ENCODE measurements around the gene PLCB2.

PLCB2 gene

GRCh38 chr15:40266828-40267304 lies 40.9 kb downstream of the PLCB2 start:
- DNase-seq, result no peak

DNA sequence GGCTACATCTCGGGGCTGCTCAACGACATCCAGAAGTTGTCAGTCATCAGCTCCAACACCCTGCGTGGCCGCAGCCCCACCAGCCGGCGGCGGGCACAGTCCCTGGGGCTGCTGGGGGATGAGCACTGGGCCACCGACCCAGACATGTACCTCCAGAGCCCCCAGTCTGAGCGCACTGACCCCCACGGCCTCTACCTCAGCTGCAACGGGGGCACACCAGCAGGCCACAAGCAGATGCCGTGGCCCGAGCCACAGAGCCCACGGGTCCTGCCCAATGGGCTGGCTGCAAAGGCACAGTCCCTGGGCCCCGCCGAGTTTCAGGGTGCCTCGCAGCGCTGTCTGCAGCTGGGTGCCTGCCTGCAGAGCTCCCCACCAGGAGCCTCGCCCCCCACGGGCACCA lies 41.9 kb downstream of the PLCB2 start:
- DNase-seq, result no peak

DNA sequence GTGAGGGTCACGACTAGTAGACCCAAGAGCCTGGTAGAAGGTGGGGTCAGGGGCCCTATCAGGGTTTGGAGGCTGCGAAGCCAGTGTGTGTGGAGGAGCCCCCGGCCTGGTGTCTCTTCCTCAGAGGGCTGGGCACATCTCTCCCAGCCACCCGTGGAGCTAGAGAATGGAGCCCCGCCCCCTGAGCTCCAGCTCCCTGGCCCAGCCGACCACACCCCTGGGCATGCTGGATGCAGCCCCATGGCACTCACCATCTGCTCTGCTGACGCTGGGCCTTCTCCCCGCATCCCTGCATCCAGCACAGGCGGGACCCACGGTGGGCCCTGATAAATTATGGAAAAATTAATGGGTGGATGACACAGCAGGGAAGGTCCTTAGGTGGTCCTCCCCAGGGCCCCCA lies 42.4 kb downstream of the PLCB2 start:
- DNase-seq, result no peak

DNA sequence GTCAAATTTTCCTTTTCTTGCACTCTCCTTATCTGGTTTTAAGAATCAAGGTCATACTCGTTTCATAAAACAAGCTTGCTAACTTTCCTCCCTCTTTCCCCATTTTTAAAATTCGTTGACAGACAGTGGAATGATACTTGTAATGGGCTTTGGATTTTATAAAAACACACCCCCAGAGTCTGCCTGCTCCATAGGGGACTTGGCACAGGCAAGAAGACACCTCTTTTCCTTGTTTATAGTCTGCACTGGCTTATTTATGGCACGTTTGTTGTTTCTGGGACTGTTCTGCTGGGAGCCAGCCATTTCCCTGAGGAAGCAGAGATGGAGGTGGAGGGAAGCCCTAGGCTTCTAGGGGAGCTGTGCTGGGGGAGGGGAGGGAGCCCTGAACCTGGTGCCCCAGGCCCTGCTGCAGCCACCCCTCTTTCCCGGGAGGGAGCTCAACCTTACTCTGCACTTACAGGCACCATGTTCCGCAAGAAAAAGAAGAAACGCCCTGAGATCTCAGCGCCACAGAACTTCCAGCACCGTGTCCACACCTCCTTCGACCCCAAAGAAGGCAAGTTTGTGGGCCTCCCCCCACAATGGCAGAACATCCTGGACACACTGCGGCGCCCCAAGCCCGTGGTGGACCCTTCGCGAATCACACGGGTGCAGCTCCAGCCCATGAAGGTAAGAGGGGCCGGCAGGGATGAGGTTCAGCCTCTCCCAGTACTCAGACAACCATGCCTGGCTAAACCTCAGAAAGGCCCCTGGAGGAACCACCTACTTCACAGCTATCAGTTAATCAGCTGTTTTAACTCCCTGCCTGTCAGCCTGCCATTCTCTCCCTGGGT lies 43.2 kb downstream of the PLCB2 start:
- DNase-seq, result no peak

GRCh38 chr15:40263024-40263754 lies 44.5 kb downstream of the PLCB2 start:
- no peak for DNase-seq

GRCh38 chr15:40259021-40259420 lies 48.7 kb downstream of the PLCB2 start:
- DNase-seq, result no peak

DNA sequence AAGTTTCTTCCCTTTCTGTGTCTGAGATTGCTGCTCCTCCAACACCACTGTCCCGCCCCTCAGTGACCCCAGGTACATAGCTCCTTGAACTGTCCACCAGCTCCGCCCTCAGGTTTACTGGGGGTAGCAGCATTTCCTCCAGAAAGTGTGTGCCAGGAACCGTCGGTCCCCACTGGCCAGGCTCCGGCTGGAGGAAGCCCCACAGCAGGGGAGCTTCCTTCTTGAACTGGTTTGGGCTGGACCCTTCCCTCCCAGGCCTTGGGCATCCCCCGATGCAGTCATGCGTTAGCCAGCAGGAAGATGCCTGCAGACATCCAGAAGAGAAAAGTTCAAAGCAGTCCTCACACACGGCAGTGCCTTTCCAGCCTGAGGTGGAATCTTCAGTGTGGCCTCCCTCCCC lies 49.2 kb downstream of the PLCB2 start:
- DNase-seq, result no peak

DNA sequence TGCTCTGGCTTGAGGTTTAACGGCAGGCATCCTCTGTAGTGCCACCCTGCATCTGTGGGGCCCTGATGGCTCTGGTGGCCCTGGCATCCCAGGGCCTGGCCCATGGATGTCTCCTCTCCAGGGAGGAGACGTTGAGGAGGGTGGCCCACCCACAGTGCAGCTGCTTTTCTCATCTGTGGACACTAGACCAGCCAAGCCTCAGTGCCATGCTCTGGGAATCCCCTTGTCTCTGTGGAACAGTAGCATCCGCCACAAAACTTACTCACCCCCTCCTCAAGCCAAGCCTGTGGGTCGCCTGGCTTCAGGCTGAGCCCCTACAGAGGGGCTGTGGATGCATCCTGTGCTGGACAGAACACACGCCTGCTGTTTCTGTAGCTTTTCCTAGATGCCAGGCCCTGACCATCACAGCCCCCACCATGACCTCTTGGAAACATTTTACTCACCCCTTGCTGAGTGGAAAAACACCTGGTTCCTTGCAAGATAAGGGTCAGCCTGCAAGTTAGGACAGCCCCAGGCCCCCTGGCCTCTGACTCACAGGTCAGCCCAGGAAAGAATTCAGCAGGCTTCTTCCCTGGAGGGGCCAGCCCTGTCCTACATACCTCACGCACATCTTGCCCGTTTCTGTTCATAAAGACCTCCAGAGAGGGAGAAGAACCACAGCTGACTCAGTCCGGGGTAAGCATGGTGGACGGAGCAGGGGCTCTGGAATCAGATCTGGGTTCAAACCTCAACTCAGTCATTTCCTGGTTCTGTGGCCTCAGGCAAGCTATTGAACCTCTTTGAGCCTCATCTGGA lies 49.9 kb downstream of the PLCB2 start:
- DNase-seq, result no peak

DNA sequence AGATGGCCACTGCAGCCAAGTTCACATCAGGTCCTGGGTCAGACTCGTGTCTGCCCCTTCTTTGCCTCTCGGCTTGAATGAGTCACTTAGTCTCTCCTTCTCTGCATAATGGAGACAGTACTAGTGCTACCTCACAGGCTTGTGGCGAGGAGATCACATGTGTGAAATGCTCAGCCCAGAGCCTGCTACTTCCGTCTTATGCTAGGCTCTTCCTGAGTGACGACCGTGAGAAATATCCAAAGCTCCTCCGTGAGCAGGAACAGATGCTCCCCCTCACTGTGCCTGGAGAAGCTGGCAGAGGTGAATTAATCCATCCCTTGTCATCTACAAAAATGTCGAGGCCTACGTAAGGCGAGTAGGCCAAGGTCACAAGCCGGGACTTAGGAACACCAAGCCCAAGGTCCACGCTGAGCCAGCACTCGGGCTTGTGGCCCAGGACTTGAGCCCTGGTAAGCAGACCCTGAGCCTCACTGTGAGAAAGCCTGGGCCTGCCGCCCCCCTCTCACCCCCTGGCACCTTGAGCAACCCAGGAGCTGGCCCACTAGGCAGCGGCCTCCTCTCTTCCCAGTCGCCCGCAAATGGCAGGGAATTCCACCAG lies 51.0 kb downstream of the PLCB2 start:
- DNase-seq, result no peak

DNA sequence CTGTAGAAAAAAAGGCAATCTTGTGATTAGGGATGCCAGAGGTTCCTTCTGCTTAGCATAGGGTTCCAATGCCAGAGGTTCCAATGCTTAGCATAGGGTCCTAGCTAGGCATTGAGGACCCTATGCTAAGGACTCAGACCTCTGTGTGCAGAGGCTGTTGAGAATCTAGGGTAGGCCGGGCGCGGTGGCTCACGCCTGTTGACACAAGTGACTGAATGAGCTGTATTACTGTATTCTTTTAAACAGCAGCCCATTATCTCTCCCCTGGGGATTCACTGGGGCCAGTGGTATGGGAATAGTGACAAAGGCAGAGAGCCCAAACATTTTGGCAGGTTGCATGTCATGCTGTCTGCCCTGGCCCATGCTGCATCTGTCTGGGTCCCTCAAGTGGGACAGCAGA lies 52.7 kb downstream of the PLCB2 start:
- no peak for DNase-seq

- no peak for DNase-seq
Observed at GRCh38 chr15:40254452-40254851, 53.3 kb downstream of the PLCB2 start.

DNA sequence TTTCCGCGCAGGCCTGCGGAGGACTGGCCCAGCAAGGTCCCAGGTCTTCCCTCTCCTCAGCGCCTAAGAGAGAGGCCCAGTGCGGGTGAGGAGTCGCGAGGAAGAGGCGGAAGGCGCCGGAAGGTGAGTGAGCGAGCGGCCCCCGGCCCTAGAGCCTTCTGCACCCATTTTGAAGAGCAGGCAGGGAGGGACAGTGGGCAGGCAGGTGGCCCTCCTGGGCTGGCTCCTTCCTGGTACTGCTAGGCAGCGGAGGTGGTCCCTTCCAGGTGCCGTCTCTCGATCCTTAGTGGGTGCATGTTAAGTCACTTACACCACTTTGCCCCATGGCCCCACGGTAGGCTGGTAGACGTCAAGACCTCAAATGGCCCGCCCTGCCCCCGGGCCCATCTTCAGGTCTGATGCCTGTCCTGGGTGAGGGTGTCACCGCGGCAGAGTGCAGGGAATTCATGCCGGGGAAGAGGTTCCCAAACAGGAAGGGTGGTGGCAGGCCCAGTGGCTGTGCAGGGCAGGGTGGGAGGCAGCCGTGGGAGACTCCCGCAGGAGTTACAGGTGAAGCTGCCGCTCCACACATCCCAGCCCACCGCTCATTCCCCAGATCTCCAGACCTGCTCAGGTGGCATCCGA lies 54.5 kb downstream of the PLCB2 start:
- no peak for DNase-seq

DNA sequence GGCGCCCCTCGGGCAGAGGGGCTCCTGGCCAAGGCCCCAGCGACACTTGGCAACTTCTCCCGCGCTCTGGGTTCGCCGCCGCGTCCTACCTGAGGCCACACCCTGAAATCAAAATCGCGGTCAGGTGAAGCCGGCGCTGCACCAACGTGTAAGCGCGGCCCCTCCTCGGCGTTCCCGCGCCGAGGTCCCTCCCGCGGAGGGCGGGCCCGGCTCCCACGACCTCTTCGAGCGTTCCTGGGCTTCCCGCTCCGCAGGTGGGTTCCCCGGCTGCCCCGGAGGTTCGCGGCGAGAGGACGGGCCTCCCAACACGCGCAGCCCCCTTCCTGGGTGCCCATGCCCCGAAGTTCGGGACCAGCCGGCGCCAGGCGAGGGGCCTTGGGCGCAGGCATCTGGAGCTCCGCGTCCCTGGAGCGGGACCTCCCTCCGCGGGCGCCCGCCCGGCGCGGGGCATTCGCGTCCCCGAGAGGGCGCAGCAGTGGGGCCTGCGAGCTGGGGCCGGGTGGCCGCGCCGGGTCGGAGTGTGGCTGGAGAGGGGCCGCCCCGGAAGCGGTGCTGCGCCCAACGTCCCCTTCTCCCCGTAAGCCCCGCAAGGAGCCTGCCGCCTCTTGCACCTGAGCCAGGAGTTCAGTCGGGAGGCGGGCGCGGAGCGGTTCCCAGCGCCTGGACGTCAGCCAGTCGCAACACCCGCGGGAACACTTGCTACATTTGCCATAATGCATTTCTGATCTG lies 55.1 kb downstream of the PLCB2 start:
- DNase-seq, result no peak

- DNase-seq, result no peak
Observed at GRCh38 chr15:40252141-40252437, 55.6 kb downstream of the PLCB2 start.

DNA sequence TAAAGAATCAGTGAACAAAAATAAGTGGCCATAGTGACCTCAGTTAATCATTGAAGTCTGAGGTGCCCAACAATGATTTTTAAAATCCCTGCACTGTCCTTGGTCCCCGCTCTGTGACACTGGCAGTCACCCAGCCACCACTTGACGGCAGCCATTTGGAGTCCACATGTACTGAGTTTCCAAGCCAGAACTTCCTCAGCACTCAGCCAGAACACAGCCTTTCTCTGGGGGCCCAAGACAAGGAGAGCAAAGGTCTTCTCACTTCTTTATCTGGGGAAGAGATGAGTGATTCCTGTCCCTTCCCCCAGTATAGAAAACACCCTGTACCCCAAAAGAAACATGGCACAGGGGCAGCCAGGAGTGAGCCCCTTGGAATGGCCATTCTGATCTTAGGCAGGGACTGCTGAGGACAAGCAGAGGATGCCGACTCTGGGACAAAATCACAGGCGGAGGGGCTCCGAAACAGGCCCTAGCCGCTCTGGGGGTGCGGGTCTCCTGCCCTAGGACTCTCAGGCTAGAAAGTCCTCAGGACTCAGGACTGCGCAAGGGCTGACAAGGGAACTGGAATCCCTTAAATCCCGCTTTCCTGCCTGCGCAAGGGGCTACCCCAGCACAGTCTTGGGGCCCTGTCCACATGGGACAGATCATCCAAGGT lies 56.1 kb downstream of the PLCB2 start:
- DNase-seq, result no peak

DNA sequence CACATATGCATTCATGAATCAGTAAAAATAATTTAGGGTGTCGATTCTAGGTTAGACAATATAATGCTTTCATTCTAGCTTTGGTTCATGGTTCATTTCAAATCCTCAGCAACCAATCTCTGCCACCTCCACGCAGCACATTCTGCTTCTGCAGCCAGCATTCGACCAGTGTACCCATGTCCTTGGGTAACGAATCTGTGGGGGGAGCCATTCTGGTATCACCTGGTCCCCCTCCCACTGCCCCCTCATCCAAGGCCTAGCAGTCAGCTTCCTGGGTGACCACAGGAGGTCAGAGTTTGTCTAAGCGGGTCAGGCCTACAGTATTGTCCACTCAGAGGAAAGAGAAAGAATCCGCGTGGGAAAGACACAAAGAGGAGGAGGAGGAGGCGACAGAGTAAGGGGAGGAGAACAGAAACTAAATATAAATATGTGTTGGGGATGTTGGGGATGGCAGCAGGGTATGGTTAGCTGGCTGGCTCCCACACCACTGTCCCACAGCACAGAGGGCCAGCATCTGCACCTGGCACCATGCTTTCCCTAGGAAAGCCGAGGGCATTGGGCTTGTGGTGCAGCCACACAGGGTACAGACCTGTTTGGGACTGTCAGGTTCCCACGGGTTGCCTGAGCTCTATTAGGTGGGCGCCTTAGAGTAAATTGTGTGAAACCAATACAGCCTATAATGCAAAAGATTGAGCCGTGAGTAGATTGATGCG lies 56.8 kb downstream of the PLCB2 start:
- DNase-seq, result no peak

GRCh38 chr15:40250304-40250656 lies 57.5 kb downstream of the PLCB2 start:
- no peak for DNase-seq

- DNase-seq, result no peak
Observed at GRCh38 chr15:40249477-40250303, 58.0 kb downstream of the PLCB2 start.

- no peak for DNase-seq
Observed at GRCh38 chr15:40248006-40248783, 59.5 kb downstream of the PLCB2 start.
